Left hindlimb (tissue), 1 donor: ENCODE measurements around the gene KCNJ9.

ENCODE experiments used
- DNase-seq: peaks from one replicate; pipeline ENCODE4 v3.0.0-alpha.2; 2018

The KCNJ9 gene

DNA sequence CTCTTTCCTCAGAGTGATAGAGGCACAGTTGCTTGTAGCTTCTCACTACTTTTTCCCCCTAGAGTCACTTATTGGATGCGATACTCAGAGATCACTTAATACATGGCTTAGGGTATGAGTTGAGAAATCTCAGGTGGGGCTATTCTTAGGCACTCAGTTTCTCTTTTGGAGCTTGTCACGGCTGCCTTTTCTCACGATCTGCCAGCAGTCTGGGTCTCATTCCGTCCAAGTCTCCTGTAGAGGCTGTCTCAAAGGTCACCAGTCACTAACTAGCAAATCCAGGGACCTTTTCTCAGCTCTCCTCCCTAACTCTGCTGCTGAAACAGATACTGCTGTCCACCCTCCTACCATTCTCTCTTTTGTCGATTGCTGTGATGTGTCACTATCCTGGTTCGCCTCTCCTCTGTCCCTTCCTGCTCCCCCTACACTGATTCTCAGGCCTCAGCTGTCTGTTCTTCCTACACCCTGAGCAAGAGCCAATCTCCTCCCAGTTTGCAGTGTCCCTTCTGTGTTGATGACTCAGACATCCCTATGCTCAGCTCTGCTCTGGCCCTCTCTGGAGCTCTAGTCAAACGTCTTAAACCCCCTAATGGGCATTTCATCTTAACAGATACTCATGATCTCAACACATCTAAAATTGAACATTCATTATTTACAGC is 46.7 kb downstream of the KCNJ9 start:
- DNase-seq = no peak

DNA sequence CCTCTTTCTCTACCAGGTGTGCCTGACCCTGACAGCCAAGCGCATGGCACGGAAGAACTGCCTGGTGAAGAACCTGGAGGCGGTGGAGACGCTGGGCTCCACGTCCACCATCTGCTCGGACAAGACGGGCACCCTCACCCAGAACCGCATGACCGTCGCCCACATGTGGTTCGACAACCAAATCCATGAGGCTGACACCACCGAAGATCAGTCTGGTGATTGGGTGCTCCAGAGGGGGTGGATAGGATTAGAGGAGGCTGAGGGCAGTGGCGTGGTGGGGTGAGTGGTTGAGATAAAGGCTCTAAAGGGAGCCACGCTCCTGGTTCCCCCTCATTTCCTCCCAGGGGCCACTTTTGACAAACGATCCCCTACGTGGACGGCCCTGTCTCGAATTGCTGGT is 47.3 kb downstream of the KCNJ9 start:
- DNase-seq = no peak

GRCh38 chr1:160129046-160129445 is 47.7 kb downstream of the KCNJ9 start:
- DNase-seq = no peak

DNA sequence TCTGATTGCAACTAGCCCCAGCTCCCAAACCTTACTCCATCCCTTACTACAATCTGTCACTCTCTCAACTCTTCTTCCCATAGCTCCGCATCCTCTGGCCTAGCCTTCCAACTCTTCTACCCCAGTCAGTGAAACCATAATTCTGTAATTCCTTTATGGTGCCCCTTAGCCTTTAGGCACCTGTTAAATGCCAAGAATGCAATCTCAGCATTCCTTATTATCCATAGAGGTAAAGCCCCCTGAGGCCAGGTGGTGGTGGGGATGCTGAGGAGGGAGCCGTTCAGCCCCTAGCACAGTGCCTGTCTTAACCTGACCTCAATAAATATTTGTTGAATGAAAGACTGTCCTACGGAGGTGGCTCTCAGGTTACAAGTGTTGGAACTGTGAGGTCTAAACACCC is 48.2 kb downstream of the KCNJ9 start:
- DNase-seq = no peak

GRCh38 chr1:160129966-160130365 is 48.6 kb downstream of the KCNJ9 start:
- DNase-seq = no peak

- no peak for DNase-seq
Observed at GRCh38 chr1:160130486-160130885, 49.1 kb downstream of the KCNJ9 start.

DNA sequence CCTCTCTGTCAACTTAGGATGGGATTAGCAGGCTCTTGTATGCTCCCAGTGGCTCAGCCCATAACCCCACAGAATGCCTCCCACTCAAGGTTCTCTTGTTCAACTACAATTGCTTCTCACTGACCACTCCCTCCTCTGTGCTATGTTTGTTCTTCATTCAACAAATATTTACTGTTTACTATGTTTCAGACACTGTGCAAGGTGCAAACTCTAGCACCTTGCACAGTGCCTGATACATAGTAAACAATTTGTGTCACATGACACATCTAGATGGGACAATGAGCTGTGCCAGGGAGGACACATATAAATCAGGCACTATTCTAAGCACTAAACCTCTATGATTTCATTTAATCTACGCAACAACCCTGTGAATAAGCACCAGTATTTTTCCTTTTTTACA is 49.6 kb downstream of the KCNJ9 start:
- DNase-seq = no peak

DNA sequence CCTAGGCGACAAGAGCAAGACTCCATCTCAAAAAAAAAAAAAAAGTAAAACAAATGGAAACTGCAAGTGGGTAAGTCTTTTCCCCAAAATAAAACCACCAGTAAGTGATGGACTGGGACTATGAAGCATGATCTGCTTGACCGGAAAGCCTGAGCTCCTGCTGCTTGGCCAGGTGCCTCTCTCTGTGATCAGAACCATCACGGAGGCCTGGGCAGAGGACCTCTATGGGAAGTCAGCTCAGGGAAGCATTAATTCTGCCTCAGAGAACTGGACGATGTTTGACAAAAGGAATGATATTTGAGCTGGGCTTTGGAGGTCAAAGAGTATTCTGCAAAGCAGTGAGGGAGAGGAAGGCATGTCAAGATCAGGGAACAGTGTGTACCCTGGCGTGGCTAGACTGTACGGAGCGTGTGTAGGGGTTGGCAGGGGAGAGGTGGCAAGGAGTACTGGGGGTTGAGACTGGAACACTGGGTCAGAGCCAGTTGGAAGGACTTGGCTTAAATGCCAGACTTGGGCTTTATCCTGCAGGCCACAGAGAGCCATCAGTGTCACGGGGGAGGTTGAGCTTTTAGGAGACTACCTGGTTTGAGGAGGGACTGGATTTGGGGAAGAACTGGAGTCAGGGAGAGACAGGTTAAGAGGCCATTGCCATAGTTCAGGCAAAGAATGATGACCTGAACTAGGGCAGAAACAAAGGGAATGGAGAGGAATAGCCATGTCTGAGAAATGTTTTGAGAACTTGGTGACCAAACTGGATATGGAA is 50.6 kb downstream of the KCNJ9 start:
- DNase-seq = no peak

DNA sequence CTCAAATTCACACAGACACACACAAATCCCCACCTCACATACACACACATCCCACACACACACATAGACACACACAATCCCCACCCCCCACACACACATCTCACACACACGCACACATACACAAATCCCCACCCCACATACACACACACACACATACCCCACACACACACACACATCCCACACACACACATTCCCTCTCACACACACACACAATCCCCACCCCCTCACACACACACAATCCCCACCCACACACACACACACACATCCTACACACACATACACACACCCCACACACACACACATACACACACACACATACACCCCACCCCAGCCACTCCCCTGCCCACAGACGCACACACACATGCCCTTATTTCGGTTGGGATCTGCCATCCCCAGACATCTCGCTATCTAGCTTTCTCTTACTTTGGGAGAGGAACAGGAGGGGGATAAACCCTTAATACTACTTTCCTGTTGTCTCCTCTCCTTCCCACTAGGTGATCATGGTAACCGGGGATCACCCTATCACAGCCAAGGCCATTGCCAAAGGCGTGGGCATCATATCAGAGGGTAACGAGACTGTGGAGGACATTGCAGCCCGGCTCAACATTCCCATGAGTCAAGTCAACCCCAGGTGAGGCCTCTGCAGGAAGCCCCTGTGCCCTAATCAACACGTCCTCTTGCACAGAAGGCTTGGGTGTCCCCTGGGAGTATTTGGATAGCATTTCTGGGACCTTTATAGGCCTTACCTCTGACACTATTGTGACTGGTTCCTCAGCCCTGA is 52.8 kb downstream of the KCNJ9 start:
- DNase-seq = no peak

DNA sequence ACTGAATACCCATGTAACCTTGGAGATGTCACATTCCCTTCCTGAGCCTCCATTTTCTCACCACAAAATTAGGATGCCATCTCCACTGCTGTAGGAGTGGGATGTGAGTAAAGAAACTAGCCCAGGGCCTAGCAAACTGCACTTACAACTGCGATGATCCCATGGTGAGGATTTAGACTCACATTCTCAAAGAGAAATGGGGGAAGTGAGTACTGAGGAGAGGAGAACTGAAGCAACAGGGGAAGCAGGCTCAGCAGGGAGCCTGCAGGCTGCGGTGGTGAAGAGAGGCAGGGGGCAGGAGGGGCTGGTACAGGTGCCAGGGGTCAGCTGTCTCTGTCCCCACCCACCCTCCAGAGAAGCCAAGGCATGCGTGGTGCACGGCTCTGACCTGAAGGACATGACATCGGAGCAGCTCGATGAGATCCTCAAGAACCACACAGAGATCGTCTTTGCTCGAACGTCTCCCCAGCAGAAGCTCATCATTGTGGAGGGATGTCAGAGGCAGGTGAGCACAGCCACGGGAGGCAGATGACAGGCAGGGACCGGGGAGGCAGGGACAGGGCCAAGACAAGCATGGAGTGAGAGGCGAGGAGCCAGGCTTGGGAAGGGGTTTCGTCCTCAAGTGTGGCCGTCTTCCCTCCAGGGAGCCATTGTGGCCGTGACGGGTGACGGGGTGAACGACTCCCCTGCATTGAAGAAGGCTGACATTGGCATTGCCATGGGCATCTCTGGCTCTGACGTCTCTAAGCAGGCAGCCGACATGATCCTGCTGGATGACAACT is 53.6 kb downstream of the KCNJ9 start:
- no peak for DNase-seq

DNA sequence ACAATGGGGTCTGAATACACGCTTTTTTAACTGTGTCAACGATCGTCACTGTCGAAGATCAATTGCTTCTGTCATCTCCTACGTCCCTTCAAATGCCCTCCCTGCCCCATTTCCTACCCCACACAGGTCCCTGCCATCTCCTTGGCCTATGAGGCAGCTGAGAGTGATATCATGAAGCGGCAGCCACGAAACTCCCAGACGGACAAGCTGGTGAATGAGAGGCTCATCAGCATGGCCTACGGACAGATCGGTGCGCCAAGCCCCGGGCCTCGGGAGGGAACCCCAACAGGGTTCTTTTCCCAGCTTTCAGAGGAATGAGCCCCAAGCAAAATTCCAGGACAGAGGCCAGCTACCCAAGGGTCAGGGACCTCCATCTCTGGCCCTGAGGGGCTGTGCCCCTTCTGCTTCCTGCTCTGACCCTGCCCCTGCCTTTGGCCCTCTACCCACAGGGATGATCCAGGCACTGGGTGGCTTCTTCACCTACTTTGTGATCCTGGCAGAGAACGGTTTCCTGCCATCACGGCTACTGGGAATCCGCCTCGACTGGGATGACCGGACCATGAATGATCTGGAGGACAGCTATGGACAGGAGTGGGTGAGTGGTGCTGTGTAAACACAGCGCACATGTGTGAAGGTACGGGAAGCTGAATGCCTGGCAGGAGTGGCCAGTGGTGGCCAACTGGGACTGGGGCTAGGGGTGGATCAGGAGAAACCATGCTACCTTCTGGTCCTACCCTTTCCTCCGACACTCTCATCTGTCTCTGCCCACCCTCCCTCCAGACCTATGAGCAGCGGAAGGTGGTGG is 55.0 kb downstream of the KCNJ9 start:
- no peak for DNase-seq

GRCh38 chr1:160136926-160137200 is 55.5 kb downstream of the KCNJ9 start:
- no peak for DNase-seq

DNA sequence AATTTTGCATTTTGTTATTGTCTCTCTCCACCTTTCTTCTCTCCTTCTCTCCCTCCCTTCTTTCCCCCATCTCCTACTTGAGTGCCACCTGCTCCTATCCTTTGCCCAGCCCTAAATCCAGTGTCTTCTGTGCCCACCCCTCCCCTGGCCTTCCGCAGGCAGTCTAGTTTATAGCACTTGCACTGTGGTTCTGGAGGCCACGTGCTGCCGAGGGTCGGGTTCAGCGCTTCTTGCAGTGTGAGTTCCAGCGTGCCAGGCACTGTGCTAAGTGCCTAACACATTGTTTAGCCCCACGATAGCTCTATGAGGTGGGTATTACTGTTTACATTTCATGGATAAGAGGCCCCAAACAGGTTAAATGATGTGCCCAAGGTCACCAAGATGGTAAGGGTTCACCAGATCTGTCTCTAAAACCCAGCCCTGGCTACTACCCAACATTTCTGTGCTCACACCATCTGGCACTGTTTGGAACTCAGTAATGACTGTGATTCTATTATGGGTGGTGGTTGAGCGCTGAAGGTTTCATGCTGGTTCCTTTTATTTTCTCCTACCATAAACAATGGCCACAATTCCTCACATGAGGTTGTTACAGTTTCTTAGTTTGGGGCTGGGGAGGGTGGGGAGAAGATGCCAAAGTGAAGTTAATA is 56.0 kb downstream of the KCNJ9 start:
- no peak for DNase-seq

DNA sequence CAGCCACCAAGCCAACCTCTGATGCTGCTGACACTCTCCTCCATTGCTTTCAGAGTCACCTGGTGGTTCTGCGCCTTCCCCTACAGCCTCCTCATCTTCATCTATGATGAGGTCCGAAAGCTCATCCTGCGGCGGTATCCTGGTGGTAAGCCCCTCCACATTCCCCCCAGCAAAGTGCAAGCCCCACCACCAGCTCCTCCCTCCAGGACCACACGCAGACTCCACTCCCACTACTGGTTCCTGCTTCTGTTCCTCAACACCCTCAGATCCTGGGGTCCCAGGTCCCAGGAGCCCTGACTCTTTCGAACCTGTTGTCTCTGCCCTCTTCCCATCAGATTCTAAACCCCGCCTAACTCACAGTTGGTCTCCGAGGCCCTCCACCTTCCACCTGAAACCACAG is 58.5 kb downstream of the KCNJ9 start:
- no peak for DNase-seq
